Liver (tissue), 3 donors: ENCODE data around the gene ZNF358.

Source experiments
- EGR1 ChIP-seq, 2 donors: IDR thresholded peaks; 2 replicates each; pipeline ENCODE4 v1.6.1; 2016 to 2018; ENCODE audit warnings: antibody characterized with exemption in 2 of 2, low read depth in 2 of 2
- GABPA ChIP-seq, 2 donors: IDR thresholded peaks in 1 of 2; conservative IDR thresholded peaks in 1 of 2; 2 replicates each; pipeline ENCODE4 v1.6.1; 2016; ENCODE audit warnings: antibody characterized with exemption in 2 of 2, mild to moderate bottlenecking in 1 of 2, moderate library complexity in 1 of 2
- HNF4G ChIP-seq: IDR thresholded peaks from 2 replicates; pipeline ENCODE4 v1.6.1; 2016; ENCODE audit warnings: antibody characterized with exemption
- JUND ChIP-seq, 2 donors: IDR thresholded peaks; 2 replicates each; pipeline ENCODE4 v1.6.1; 2016; ENCODE audit warnings: antibody characterized with exemption in 2 of 2
- MAX ChIP-seq: IDR thresholded peaks from 2 replicates; pipeline ENCODE4 v1.6.1; 2016; ENCODE audit warnings: antibody characterized with exemption
- RAD21 ChIP-seq, 2 donors: IDR thresholded peaks; 2 replicates each; pipeline ENCODE4 v1.6.1; 2016; ENCODE audit warnings: antibody characterized with exemption in 2 of 2, mild to moderate bottlenecking in 2 of 2
- RXRA ChIP-seq, 2 donors: IDR thresholded peaks; 2 replicates each; pipeline ENCODE4 v1.6.1; 2017 to 2018; ENCODE audit warnings: antibody characterized with exemption in 2 of 2, mild to moderate bottlenecking in 1 of 2
- SP1 ChIP-seq: IDR thresholded peaks from 2 replicates; pipeline ENCODE4 v1.6.1; 2018; ENCODE audit warnings: antibody characterized with exemption, mild to moderate bottlenecking
- YY1 ChIP-seq: IDR thresholded peaks from 2 replicates; pipeline ENCODE4 v1.6.1; 2016; ENCODE audit warnings: antibody characterized with exemption, mild to moderate bottlenecking
- TF ChIP-seq, protein P1 (sequence below): IDR thresholded peaks from 2 replicates; pipeline ENCODE4 v1.6.1; 2016; ENCODE audit warnings: antibody characterized with exemption, mild to moderate bottlenecking
- TF ChIP-seq, protein P2 (sequence below): fragments of 150-350 bp; IDR thresholded peaks from 2 replicates; pipeline ENCODE4 v1.5.1; 2017; ENCODE audit warnings: improper control_type of control experiment, low read depth, low read length; ENCODE audit not compliant: missing input control
- TF ChIP-seq, protein P3 (sequence below): IDR thresholded peaks from 2 replicates; pipeline ENCODE4 v1.6.1; 2016; ENCODE audit warnings: antibody characterized with exemption
- donor health status: healthy.
- donor health status: healthy.

- TF ChIP-seq, protein P1, sequence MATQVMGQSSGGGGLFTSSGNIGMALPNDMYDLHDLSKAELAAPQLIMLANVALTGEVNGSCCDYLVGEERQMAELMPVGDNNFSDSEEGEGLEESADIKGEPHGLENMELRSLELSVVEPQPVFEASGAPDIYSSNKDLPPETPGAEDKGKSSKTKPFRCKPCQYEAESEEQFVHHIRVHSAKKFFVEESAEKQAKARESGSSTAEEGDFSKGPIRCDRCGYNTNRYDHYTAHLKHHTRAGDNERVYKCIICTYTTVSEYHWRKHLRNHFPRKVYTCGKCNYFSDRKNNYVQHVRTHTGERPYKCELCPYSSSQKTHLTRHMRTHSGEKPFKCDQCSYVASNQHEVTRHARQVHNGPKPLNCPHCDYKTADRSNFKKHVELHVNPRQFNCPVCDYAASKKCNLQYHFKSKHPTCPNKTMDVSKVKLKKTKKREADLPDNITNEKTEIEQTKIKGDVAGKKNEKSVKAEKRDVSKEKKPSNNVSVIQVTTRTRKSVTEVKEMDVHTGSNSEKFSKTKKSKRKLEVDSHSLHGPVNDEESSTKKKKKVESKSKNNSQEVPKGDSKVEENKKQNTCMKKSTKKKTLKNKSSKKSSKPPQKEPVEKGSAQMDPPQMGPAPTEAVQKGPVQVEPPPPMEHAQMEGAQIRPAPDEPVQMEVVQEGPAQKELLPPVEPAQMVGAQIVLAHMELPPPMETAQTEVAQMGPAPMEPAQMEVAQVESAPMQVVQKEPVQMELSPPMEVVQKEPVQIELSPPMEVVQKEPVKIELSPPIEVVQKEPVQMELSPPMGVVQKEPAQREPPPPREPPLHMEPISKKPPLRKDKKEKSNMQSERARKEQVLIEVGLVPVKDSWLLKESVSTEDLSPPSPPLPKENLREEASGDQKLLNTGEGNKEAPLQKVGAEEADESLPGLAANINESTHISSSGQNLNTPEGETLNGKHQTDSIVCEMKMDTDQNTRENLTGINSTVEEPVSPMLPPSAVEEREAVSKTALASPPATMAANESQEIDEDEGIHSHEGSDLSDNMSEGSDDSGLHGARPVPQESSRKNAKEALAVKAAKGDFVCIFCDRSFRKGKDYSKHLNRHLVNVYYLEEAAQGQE: no peak
- TF ChIP-seq HNF4G (no peak), MAX (no peak), GABPA (IDR thresholded peaks at IDR 0.05 in 1 of 2, conservative IDR thresholded peaks at IDR 0.05 in 1 of 2) (no peak), JUND (IDR thresholded peaks at IDR 0.05) (no peak), RXRA (IDR thresholded peaks at IDR 0.05) (no peak), SP1 (no peak), EGR1 (IDR thresholded peaks at IDR 0.05; ENCODE audit: low read depth in 2 of 2) (no peak), RAD21 (IDR thresholded peaks at IDR 0.05) (no peak), YY1 (no peak)
- TF ChIP-seq, protein P2, sequence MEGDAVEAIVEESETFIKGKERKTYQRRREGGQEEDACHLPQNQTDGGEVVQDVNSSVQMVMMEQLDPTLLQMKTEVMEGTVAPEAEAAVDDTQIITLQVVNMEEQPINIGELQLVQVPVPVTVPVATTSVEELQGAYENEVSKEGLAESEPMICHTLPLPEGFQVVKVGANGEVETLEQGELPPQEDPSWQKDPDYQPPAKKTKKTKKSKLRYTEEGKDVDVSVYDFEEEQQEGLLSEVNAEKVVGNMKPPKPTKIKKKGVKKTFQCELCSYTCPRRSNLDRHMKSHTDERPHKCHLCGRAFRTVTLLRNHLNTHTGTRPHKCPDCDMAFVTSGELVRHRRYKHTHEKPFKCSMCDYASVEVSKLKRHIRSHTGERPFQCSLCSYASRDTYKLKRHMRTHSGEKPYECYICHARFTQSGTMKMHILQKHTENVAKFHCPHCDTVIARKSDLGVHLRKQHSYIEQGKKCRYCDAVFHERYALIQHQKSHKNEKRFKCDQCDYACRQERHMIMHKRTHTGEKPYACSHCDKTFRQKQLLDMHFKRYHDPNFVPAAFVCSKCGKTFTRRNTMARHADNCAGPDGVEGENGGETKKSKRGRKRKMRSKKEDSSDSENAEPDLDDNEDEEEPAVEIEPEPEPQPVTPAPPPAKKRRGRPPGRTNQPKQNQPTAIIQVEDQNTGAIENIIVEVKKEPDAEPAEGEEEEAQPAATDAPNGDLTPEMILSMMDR: no peak
- TF ChIP-seq, protein P3, sequence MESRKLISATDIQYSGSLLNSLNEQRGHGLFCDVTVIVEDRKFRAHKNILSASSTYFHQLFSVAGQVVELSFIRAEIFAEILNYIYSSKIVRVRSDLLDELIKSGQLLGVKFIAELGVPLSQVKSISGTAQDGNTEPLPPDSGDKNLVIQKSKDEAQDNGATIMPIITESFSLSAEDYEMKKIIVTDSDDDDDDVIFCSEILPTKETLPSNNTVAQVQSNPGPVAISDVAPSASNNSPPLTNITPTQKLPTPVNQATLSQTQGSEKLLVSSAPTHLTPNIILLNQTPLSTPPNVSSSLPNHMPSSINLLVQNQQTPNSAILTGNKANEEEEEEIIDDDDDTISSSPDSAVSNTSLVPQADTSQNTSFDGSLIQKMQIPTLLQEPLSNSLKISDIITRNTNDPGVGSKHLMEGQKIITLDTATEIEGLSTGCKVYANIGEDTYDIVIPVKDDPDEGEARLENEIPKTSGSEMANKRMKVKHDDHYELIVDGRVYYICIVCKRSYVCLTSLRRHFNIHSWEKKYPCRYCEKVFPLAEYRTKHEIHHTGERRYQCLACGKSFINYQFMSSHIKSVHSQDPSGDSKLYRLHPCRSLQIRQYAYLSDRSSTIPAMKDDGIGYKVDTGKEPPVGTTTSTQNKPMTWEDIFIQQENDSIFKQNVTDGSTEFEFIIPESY: no peak
Observed at GRCh38 chr19:7535998-7536695, 20.2 kb downstream of the ZNF358 start.
